ENCODE data around the gene NHLRC2.

The NHLRC2 gene

DNA sequence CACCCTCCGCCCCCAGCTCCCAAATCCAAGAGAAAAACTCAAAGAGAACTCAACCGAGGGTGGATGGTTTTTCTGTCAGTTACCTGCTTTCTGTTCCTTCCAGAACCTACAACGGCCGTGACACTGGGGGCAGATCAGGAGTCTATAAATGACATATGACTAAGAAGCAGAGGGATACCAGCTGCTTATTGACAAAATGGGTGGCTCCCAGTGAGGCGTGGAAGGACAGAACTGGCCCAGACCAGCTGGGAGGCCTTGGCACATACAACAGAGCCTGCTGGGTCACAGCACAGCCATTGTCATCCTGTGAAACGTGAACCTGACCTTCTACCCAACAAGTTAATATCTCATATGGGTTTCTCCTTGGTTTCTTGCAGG, 104.9 kb downstream of the NHLRC2 start:
- Histone ChIP-seq H3K27ac (peak overlapping the region; percentile 98; the same call in 1 of the 2 replicates), H2AFZ (ENCODE audit: low read depth) (no peak overlapping the region), H3K4me3 (IDR thresholded peaks at IDR 0.05; ENCODE audit: insufficient read depth, low read depth, low read length) (no peak overlapping the region), H3K36me3 (ENCODE audit: insufficient read depth) (no peaks in the 10 kb centered on the region), H4K20me1 (ENCODE audit: insufficient read depth) (no peaks in the 10 kb centered on the region), H3K4me2 (peak overlapping the region; percentile 100), H3K27me3 (ENCODE audit: insufficient read depth, low read depth) (no peaks in the 10 kb centered on the region), H3K9ac (no peak overlapping the region; the same call in 1 of the 2 replicates), H3K4me1 (ENCODE audit: low read depth, poor library complexity, severe bottlenecking) (peaks cover 54% of the 10 kb centered on the region), H3K79me2 (ENCODE audit: insufficient read depth, low read depth) (no peaks in the 10 kb centered on the region)
- TF ChIP-seq, protein P1, sequence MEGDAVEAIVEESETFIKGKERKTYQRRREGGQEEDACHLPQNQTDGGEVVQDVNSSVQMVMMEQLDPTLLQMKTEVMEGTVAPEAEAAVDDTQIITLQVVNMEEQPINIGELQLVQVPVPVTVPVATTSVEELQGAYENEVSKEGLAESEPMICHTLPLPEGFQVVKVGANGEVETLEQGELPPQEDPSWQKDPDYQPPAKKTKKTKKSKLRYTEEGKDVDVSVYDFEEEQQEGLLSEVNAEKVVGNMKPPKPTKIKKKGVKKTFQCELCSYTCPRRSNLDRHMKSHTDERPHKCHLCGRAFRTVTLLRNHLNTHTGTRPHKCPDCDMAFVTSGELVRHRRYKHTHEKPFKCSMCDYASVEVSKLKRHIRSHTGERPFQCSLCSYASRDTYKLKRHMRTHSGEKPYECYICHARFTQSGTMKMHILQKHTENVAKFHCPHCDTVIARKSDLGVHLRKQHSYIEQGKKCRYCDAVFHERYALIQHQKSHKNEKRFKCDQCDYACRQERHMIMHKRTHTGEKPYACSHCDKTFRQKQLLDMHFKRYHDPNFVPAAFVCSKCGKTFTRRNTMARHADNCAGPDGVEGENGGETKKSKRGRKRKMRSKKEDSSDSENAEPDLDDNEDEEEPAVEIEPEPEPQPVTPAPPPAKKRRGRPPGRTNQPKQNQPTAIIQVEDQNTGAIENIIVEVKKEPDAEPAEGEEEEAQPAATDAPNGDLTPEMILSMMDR (conservative IDR thresholded peaks at IDR 0.05; ENCODE audit: low read depth, low read length) = no peak

DNA sequence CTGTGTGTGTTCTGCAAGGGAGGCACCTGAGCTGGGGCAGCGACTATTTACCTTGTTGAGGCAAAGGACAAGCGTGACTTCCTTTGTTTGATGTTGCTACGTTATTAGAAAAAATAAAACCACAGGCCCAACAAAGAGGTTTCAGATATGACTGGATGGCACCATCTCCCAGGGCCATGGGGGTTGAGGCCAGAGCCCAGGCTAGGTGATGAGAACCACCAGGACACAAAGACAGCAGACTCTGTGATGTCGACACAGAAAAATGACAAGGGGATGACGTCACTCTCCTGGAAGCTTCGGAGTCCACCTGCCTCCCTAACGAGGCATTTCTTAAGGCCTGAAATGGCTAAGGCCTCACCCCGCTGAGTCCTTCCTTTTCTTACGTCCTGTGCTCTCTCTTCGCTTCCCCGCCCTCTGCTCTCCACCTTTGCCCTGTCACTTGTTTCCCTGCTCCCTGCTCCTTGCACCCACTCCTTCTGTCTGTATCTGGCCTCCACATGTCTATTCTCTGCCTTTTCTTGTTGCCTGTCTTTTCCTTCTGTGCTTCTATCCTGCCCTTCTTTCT, 106.2 kb downstream of the NHLRC2 start:
- H3K27me3 ChIP-seq (ENCODE audit: insufficient read depth, low read depth) = no peaks in the 10 kb centered on the region
- peak overlapping the region; percentile 82 for H3K9ac ChIP-seq
- no peaks in the 10 kb centered on the region for H4K20me1 ChIP-seq (ENCODE audit: insufficient read depth)
- peak overlapping the region; percentile 62 for H2AFZ ChIP-seq (ENCODE audit: low read depth)
- peaks cover 62% of the 10 kb centered on the region for H3K4me1 ChIP-seq (ENCODE audit: low read depth, poor library complexity, severe bottlenecking)
- H3K27ac ChIP-seq = peak overlapping the region; percentile 98
- H3K79me2 ChIP-seq (ENCODE audit: insufficient read depth, low read depth) = no peaks in the 10 kb centered on the region
- no peak overlapping the region for H3K4me3 ChIP-seq (IDR thresholded peaks at IDR 0.05; ENCODE audit: insufficient read depth, low read depth, low read length)
- H3K36me3 ChIP-seq (ENCODE audit: insufficient read depth) = no peaks in the 10 kb centered on the region
- peak overlapping the region; percentile 100 for H3K4me2 ChIP-seq
- TF ChIP-seq, protein P1 (conservative IDR thresholded peaks at IDR 0.05; ENCODE audit: low read depth, low read length) = no peak

DNA sequence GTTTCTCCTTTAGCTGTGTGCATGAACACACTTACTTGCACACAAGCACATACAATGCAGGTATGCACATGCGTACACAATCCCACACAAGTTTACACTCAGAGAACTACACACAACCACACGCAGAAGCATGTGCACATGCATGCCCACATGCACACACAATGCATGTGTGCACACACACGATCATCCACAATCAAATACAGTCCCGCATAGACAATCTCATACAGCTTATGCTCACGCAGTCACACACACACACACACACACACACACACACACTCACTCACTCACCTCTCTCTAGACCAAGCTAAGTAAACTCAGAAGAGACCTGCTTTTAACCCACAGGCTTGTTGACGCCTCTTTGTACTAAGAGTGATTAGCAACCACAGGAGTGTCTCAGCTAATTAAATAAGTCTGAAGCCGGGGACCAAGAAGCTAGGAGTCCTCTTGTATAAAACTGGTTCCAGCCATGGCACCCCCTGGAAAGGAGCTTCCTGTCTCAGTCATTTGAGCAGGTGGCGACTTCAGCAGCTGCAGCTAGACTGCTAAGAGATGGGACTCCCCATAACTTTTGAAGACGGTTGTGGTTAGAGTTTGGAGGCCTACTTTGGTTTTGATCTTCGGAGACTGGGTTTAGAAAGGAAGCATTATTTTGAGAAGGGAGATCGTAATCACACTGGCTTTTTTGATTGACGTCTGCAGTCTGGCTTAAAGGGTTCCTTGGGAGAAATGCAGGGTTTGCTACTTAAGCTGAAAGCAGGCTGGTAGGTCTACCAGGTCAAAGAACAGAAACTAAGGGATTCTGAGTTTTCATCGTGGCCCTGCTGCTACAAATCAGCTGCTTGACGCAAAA, 106.9 kb downstream of the NHLRC2 start:
- H3K27ac ChIP-seq = peak overlapping the region; percentile 98
- H4K20me1 ChIP-seq (ENCODE audit: insufficient read depth) = no peaks in the 10 kb centered on the region
- H2AFZ ChIP-seq (ENCODE audit: low read depth) = peak overlapping the region; percentile 62
- peak overlapping the region; percentile 82 for H3K9ac ChIP-seq
- H3K4me1 ChIP-seq (ENCODE audit: low read depth, poor library complexity, severe bottlenecking) = peaks cover 69% of the 10 kb centered on the region
- no peaks in the 10 kb centered on the region for H3K27me3 ChIP-seq (ENCODE audit: insufficient read depth, low read depth)
- no peaks in the 10 kb centered on the region for H3K79me2 ChIP-seq (ENCODE audit: insufficient read depth, low read depth)
- H3K4me3 ChIP-seq (IDR thresholded peaks at IDR 0.05; ENCODE audit: insufficient read depth, low read depth, low read length) = no peak overlapping the region
- H3K4me2 ChIP-seq = peak overlapping the region; percentile 100
- TF ChIP-seq, protein P1 (conservative IDR thresholded peaks at IDR 0.05; ENCODE audit: low read depth, low read length) = no peak
- H3K36me3 ChIP-seq (ENCODE audit: insufficient read depth) = no peaks in the 10 kb centered on the region

DNA sequence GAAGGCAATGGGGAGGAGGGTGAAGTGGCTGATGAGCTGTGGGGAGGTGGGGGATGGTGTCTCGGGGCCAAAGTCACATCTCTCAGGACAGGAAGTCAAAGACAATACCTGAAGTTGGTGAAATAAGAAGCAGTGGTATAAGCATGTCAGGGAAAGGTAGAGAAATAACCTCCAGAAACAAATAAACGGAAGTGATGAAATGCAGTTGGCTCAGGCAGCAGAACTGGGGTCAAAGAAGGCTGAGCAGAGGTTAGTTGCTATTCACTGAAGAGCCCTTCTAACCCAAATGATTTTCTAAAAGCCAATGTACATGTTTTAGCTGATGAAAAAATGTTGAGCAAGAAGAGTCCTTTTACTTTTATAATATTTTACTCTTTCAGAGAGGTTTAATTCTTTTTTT, 110.6 kb downstream of the NHLRC2 start:
- Histone ChIP-seq H3K36me3 (ENCODE audit: insufficient read depth) (no peaks in the 10 kb centered on the region), H3K27ac (no peak overlapping the region), H3K4me3 (IDR thresholded peaks at IDR 0.05; ENCODE audit: insufficient read depth, low read depth, low read length) (no peak overlapping the region), H3K9ac (no peak overlapping the region), H3K27me3 (ENCODE audit: insufficient read depth, low read depth) (no peaks in the 10 kb centered on the region), H4K20me1 (ENCODE audit: insufficient read depth) (no peaks in the 10 kb centered on the region), H3K4me2 (no peak overlapping the region), H3K79me2 (ENCODE audit: insufficient read depth, low read depth) (no peaks in the 10 kb centered on the region), H2AFZ (ENCODE audit: low read depth) (no peak overlapping the region), H3K4me1 (ENCODE audit: low read depth, poor library complexity, severe bottlenecking) (peaks cover 58% of the 10 kb centered on the region)
- TF ChIP-seq, protein P1 (conservative IDR thresholded peaks at IDR 0.05; ENCODE audit: low read depth, low read length) = no peak
